ENCODE data around the gene EVA1B.

DNA sequence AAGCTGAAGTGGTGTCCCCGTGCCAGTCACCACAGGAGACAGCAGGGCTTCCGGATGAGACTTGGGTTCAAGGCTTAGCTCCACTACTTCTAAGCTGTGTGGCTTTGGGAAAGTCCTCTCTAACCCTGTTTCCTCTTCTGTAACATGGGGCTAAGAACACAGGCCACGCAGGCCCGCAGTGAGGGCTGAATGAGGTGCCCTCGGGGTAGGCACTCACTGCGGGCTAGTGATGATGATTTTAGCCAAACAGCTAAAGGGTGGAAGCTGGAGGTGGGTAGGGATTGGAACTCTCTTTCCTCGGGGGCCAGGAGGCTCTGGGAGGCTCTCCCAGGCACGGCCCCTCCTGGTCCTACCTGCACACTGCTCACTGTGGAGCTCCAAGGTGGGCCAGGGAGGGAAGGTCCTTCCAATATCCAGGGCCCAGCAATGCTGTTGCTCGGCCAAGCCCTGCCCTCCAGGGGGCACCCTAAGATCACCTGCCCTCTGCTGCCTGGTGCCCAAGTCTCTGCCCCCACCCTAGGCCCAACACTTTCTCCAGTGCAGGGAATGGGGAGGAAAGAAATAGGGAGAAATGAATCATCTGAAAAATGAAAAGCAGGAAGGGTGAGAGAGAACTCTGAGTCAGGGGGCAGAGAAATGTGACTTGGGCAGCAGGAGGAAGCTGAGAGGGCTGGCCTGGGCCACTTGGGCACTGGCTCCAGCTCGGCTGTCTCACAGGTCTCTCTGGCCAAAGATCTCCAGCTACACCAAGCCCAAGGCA is 19.2 kb upstream of the EVA1B start:
- no peak for TF ChIP-seq POLR2AphosphoS5 (IDR thresholded peaks at IDR 0.05; ENCODE audit: low read depth)
- TF ChIP-seq, protein P1, sequence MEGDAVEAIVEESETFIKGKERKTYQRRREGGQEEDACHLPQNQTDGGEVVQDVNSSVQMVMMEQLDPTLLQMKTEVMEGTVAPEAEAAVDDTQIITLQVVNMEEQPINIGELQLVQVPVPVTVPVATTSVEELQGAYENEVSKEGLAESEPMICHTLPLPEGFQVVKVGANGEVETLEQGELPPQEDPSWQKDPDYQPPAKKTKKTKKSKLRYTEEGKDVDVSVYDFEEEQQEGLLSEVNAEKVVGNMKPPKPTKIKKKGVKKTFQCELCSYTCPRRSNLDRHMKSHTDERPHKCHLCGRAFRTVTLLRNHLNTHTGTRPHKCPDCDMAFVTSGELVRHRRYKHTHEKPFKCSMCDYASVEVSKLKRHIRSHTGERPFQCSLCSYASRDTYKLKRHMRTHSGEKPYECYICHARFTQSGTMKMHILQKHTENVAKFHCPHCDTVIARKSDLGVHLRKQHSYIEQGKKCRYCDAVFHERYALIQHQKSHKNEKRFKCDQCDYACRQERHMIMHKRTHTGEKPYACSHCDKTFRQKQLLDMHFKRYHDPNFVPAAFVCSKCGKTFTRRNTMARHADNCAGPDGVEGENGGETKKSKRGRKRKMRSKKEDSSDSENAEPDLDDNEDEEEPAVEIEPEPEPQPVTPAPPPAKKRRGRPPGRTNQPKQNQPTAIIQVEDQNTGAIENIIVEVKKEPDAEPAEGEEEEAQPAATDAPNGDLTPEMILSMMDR (IDR thresholded peaks at IDR 0.05; ENCODE audit: insufficient read depth, low read length): peak; percentile 94
- TF ChIP-seq, protein P2, sequence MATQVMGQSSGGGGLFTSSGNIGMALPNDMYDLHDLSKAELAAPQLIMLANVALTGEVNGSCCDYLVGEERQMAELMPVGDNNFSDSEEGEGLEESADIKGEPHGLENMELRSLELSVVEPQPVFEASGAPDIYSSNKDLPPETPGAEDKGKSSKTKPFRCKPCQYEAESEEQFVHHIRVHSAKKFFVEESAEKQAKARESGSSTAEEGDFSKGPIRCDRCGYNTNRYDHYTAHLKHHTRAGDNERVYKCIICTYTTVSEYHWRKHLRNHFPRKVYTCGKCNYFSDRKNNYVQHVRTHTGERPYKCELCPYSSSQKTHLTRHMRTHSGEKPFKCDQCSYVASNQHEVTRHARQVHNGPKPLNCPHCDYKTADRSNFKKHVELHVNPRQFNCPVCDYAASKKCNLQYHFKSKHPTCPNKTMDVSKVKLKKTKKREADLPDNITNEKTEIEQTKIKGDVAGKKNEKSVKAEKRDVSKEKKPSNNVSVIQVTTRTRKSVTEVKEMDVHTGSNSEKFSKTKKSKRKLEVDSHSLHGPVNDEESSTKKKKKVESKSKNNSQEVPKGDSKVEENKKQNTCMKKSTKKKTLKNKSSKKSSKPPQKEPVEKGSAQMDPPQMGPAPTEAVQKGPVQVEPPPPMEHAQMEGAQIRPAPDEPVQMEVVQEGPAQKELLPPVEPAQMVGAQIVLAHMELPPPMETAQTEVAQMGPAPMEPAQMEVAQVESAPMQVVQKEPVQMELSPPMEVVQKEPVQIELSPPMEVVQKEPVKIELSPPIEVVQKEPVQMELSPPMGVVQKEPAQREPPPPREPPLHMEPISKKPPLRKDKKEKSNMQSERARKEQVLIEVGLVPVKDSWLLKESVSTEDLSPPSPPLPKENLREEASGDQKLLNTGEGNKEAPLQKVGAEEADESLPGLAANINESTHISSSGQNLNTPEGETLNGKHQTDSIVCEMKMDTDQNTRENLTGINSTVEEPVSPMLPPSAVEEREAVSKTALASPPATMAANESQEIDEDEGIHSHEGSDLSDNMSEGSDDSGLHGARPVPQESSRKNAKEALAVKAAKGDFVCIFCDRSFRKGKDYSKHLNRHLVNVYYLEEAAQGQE (IDR thresholded peaks at IDR 0.05; ENCODE audit: insufficient replicate concordance, low read depth): no peak
- TF ChIP-seq SPI1 (IDR thresholded peaks at IDR 0.05; ENCODE audit: borderline replicate concordance, low read depth): no peak
- no peak for TF ChIP-seq GABPA (IDR thresholded peaks at IDR 0.05; ENCODE audit: low read depth)
